Suprapubic skin (tissue), 4 donors: Measurements from ENCODE around the gene L3MBTL2. TPM values are rescaled to one million over a fixed set of nuclear protein-coding genes. Genes with fewer than 3 reads are reported as not detected.
A peak's percentile ranks its signal among the peaks of the same experiment; 100 is the strongest.

Source experiments
- DNase-seq, 2 donors: peaks; one replicate each; pipeline ENCODE4 v3.0.0-alpha.2; 2019; ENCODE audit warnings: low spot score in 2 of 2
- H3K27ac ChIP-seq: fragments of 200-600 bp; sonication (generic); one replicate; pipeline ENCODE4 v1.5.1; 2019
- H3K27me3 ChIP-seq: fragments of 200-600 bp; sonication (generic); one replicate; pipeline ENCODE4 v1.5.1; 2019
- H3K36me3 ChIP-seq: fragments of 200-600 bp; sonication (generic); one replicate; pipeline ENCODE4 v1.5.1; 2019
- H3K4me1 ChIP-seq: fragments of 200-600 bp; sonication (generic); one replicate; pipeline ENCODE4 v1.5.1; 2019
- H3K4me3 ChIP-seq: fragments of 200-600 bp; sonication (generic); one replicate; pipeline ENCODE4 v1.5.1; 2019; ENCODE audit warnings: mild to moderate bottlenecking
- H3K9me3 ChIP-seq: fragments of 200-600 bp; sonication (generic); one replicate; pipeline ENCODE4 v1.5.1; 2019
- CTCF ChIP-seq, 2 donors: fragments of 200-600 bp in 1 of 2; fragments of 450-650 bp in 1 of 2; sonication (generic) in 1 of 2; IDR thresholded peaks; one replicate each; pipeline ENCODE4 v1.5.1; 2016 to 2019; ENCODE audit warnings: antibody characterized with exemption in 2 of 2, mild to moderate bottlenecking in 1 of 2, moderate library complexity in 1 of 2
- EP300 ChIP-seq: sonication (generic); formaldehyde crosslinking; IDR thresholded peaks from one replicate; pipeline ENCODE4 v1.6.1; 2017; ENCODE audit warnings: antibody characterized with exemption
- POLR2A ChIP-seq, 2 donors: fragments of 450-650 bp; IDR thresholded peaks; one replicate each; pipeline ENCODE4 v1.6.1; 2017; ENCODE audit warnings: antibody characterized with exemption in 2 of 2, mild to moderate bottlenecking in 2 of 2, moderate library complexity in 2 of 2
- POLR2AphosphoS5 ChIP-seq, 3 donors: sonication (generic); formaldehyde crosslinking; IDR thresholded peaks; one replicate each; pipeline ENCODE4 v1.6.1; 2017; ENCODE audit warnings: antibody characterized with exemption in 3 of 3
- WGBS: methylation state at CpG from one replicate; pipeline ENCODE4 v1.1.5; 2018; 5-methylcytosine and 5-hydroxymethylcytosine counted together
- total RNA-seq, 4 donors: library from RNA; depleted of rRNA; stranded (reverse); fragments of >200 nt; gene quantifications; one replicate each; pipeline ENCODE4 v1.1.0, GENCODE V29; 2016

The L3MBTL2 gene
- total RNA-seq, 4 donors from 2014 or later = 13.2 to 36.5 (median 17.4) TPM

- H3K9me3 ChIP-seq = no peaks in the 10 kb centered on the region
- 41% methylated on average over 14 of the region's 15 CpGs for WGBS
- H3K27ac ChIP-seq = no peak overlapping the region
- no peaks in the 10 kb centered on the region for H3K27me3 ChIP-seq
- no peak overlapping the region for H3K4me3 ChIP-seq
- H3K4me1 ChIP-seq = peaks cover 11% of the 10 kb centered on the region
- peaks cover 32% of the 10 kb centered on the region for H3K36me3 ChIP-seq
- no peak for TF ChIP-seq POLR2A (IDR thresholded peaks at IDR 0.05)
- peak in 1 of 2 donors; percentile 57 for DNase-seq
Measured at GRCh38 chr22:41181349-41182241, 23.5 kb upstream of the L3MBTL2 start.

GRCh38 chr22:41184679-41185078, 20.4 kb upstream of the L3MBTL2 start:
- Histone ChIP-seq H3K4me1 (peaks cover 11% of the 10 kb centered on the region), H3K9me3 (no peaks in the 10 kb centered on the region), H3K27me3 (no peaks in the 10 kb centered on the region), H3K36me3 (peaks cover 7% of the 10 kb centered on the region), H3K4me3 (no peak overlapping the region), H3K27ac (no peak overlapping the region)
- no peak for DNase-seq
- WGBS = 64% methylated on average over 3 of the region's 3 CpGs
- TF ChIP-seq CTCF (IDR thresholded peaks at IDR 0.05) (no peak), POLR2AphosphoS5 (IDR thresholded peaks at IDR 0.05) (no peak), POLR2A (IDR thresholded peaks at IDR 0.05) (no peak), EP300 (no peak)

- WGBS = 90% methylated on average over 2 of the region's 2 CpGs
- Histone ChIP-seq H3K27ac (no peak overlapping the region), H3K36me3 (no peaks in the 10 kb centered on the region), H3K9me3 (no peaks in the 10 kb centered on the region), H3K4me1 (peaks cover under 1% of the 10 kb centered on the region), H3K27me3 (no peaks in the 10 kb centered on the region), H3K4me3 (no peak overlapping the region)
- no peak for TF ChIP-seq POLR2AphosphoS5 (IDR thresholded peaks at IDR 0.05)
- TF ChIP-seq EP300 = no peak
- TF ChIP-seq POLR2A (IDR thresholded peaks at IDR 0.05) = no peak
- TF ChIP-seq CTCF (IDR thresholded peaks at IDR 0.05) = no peak
- DNase-seq = no peak
Measured at GRCh38 chr22:41191467-41191866, 13.6 kb upstream of the L3MBTL2 start.

- WGBS = 92% methylated on average over 6 of the region's 6 CpGs
- peaks cover 20% of the 10 kb centered on the region for H3K4me1 ChIP-seq
- no peaks in the 10 kb centered on the region for H3K36me3 ChIP-seq
- no peaks in the 10 kb centered on the region for H3K9me3 ChIP-seq
- no peak overlapping the region for H3K4me3 ChIP-seq
- H3K27me3 ChIP-seq = no peaks in the 10 kb centered on the region
- no peak overlapping the region for H3K27ac ChIP-seq
- TF ChIP-seq POLR2A (IDR thresholded peaks at IDR 0.05) (no peak), CTCF (IDR thresholded peaks at IDR 0.05) (no peak), POLR2AphosphoS5 (IDR thresholded peaks at IDR 0.05) (no peak), EP300 (no peak)
- DNase-seq = peak in 1 of 2 donors; percentile 10
Measured at GRCh38 chr22:41193829-41194228, 11.3 kb upstream of the L3MBTL2 start.

GRCh38 chr22:41197038-41197972, 7.8 kb upstream of the L3MBTL2 start:
- WGBS = under 1% methylated on average over 26 of the region's 91 CpGs
- H3K4me1 ChIP-seq = peaks cover 22% of the 10 kb centered on the region
- peak overlapping the region; percentile 68 for H3K27ac ChIP-seq
- H3K27me3 ChIP-seq = no peaks in the 10 kb centered on the region
- TF ChIP-seq POLR2AphosphoS5 (IDR thresholded peaks at IDR 0.05) (peak in 1 of 3 donors; percentile 19), EP300 (no peak)
- H3K36me3 ChIP-seq = no peaks in the 10 kb centered on the region
- H3K4me3 ChIP-seq = peak overlapping the region; percentile 54
- DNase-seq = peak; percentile 89 to 92
- H3K9me3 ChIP-seq = no peaks in the 10 kb centered on the region
